Stimulated activated CD8-positive, alpha-beta memory T cell treated with anti-CD3 and anti-CD28 coated beads, Interleukin-7, amount 100 ng/mL, for 4 hours (primary cell): ENCODE measurements around the gene EIF3B.
A peak's percentile ranks its signal among the peaks of the same experiment; 100 is the strongest.
"Not testable (repeated sequence)": the region's sequence is repeated elsewhere in the genome, so short reads cannot be mapped to it uniquely, and the experiment has no call there.

Experiments
- DNase-seq, 2 donors: peaks; one replicate each; pipeline ENCODE4 v3.0.0-alpha.2; 2020; ENCODE audit warnings: low read depth in 2 of 2

EIF3B gene

DNA sequence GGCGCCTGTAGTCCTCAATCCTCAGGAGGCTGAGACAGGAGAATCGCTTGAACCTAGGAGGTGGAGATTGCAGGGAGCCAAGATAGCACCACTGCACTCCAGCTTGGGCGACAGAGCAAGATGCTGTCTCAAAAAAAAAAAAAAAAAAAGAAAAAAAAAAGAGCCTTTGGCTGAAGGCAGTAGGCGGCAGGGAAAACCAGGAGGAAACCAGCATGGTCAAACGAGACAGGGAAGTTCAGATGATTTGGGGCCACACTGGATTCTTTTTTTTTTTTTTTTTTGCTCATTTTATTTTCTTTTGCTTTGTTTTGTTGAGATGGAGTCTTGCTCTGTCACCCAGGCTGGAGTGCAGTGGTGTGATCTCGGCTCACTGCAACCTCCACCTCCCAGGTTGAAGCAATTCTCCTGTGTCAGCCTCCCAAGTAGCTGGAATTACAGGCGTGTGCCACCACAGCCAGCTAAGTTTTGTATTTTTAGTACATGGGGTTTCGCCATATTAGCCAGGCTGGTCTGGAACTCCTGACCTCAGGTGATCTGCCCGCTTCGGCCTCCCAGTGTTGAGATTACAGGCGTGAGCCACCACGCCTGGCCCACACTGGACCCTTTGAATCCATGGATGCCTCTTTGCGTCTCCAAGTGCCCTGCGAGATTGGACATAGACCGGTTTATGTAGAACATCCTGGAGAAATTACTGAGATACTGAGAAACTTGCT is 7.1 kb upstream of the EIF3B start:
- not testable (repeated sequence) for DNase-seq

GRCh38 chr7:2350055-2350454 is 4.6 kb upstream of the EIF3B start:
- no peak for DNase-seq

DNA sequence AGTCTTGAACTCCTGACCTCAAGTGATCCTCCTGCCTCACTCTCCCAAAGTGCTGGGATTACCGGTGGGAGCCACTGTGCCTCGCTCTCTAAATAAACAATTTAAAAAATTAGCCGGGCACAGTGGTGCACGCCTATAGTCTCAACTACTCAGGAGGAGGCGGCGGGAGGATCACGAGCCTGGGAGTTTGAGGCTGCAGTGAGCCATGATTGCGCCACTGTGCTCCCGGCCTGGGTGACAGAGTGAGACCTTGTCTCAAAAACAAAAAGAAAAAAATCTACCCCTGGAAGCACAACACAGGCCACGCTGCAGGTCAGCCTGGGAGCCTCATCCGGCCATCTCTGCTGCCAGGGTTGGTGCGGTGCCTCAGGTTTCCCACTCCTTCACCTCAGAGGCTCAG is 3.8 kb upstream of the EIF3B start:
- DNase-seq: no peak

GRCh38 chr7:2353113-2353935 is 1.3 kb upstream of the EIF3B start:
- no peak for DNase-seq

GRCh38 chr7:2353936-2354185 is 766 bp upstream of the EIF3B start:
- DNase-seq: peak; percentile 82 to 89

DNA sequence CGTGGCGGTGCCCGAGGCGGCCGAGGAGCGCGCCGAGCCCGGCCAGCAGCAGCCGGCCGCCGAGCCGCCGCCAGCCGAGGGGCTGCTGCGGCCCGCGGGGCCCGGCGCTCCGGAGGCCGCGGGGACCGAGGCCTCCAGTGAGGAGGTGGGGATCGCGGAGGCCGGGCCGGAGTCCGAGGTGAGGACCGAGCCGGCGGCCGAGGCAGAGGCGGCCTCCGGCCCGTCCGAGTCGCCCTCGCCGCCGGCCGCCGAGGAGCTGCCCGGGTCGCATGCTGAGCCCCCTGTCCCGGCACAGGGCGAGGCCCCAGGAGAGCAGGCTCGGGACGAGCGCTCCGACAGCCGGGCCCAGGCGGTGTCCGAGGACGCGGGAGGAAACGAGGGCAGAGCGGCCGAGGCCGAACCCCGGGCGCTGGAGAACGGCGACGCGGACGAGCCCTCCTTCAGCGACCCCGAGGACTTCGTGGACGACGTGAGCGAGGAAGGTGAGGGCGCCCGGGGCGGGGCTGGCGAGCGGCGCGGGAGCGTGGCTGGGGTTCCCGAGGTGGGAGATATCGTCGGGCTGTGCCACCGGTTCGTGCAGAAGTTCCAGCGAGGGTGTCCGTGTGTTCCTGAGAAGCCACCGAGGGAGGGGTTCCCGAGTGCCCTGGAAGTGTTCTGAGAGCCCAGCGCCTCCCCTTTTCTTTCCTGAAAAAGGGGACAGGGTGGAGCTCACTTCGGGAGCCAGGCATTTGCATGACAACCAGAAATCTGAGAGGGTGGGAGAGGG is 495 bp downstream of the EIF3B start:
- no peak for DNase-seq

DNA sequence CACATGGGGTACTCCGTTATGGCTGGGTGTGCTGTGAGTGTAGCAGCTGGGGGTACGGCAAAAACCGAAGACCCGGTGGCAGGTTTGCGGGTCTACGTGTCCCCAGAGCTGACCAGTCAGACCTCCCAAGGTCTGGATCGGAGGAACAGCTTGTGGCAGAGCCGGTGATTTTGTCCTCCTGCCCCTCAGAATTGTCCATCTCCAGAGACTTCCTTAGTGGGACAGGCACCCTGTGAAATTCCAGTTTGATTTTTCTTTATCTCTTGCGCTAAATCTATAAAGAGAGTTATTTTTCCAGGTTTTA is 1.0 kb downstream of the EIF3B start:
- no peak for DNase-seq

GRCh38 chr7:2357165-2357564 is 2.5 kb downstream of the EIF3B start:
- no peak for DNase-seq

GRCh38 chr7:2357571-2357970 is 2.9 kb downstream of the EIF3B start:
- no peak for DNase-seq

GRCh38 chr7:2358968-2359527 is 4.4 kb downstream of the EIF3B start:
- DNase-seq: no peak

DNA sequence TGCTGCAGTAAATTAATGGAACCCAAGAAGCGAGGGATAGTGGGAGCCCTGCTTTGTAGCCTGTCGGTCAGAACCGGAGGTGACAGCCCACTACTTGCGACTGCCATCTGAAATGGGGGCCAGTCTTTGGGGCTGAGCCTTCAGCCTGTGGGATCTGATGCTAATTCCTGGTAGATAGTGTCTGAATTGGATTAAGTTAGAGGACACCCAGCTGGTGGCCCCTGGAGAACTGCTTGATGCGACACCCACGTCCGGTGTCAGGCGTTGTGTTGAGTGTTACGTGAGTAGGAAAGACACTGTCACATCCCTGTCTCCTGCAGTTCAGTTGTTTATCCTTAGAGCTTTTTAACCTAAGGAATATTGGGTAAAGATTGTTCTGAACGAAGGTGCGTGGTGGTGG is 5.0 kb downstream of the EIF3B start:
- no peak for DNase-seq

DNA sequence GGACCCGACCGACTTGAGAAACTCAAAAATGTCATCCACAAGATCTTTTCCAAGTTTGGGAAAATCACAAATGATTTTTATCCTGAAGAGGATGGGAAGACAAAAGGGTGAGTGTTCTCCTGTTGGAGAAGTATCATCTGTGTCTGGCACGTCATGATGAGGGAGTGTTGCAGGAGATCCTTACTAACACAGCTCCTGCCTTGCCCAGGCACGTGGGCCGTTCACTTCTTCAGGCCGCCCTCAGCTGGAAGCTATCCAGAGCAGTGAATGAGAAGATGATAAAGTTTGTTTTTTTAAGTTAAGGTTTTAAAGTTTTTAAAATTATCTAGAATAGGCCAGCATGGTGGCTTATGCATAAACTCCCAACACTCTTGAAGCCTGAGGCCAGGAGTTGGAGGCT is 6.2 kb downstream of the EIF3B start:
- DNase-seq: no peak

- no peak for DNase-seq
These were observed 7.9 kb downstream of the EIF3B start for GRCh38 chr7:2362385-2363088.

- DNase-seq: no peak
These were observed 14.5 kb downstream of the EIF3B start for GRCh38 chr7:2369139-2369538.

DNA sequence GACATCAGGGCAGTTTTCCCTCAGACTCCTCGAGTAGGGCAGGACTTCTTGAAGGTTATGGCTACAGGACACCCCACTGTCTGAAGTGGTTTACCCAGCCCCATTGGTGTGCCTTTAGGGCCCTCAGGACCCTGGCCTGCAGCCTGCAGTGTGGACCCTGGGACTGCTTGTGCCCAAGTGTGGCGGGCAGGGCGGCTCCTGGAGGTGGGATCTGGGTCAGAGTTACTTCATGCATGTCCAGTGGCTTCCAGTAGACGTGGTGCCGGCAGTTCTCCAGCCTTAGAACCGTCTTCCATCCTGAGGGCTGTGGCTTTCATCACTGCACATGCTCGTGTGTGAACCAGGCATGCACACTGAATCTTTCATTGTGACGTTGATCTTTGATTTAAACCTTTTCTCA is 16.7 kb downstream of the EIF3B start:
- DNase-seq: no peak

DNA sequence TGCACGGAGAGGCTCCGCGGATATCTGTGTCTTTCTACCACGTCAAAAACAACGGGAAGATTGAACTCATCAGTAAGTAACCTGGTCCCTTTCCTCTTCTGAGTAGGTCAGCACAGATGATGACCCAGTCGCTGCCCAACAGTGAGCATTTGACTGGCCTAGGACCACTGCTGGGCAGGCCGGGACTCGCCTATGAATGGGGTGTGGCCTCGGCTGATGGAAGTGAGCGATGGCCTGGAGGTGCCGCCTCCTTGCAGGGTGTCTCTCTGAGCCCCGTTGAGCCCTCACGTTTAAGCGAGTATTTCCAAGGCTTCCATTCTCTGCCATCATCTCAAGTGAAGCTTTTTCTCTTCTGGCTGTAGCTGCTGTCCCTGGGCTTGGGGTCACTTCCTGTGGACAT is 18.1 kb downstream of the EIF3B start:
- no peak for DNase-seq

GRCh38 chr7:2373124-2373556 is 18.5 kb downstream of the EIF3B start:
- no peak for DNase-seq

GRCh38 chr7:2373646-2374045 is 19.0 kb downstream of the EIF3B start:
- DNase-seq: no peak

GRCh38 chr7:2374401-2374800 is 19.8 kb downstream of the EIF3B start:
- no peak for DNase-seq

- DNase-seq: no peak
These were observed 20.5 kb downstream of the EIF3B start for GRCh38 chr7:2374830-2375728.
